Psoas muscle (tissue), 8 donors: ENCODE data around the gene ZNF26. TPM values are rescaled to one million over a fixed set of nuclear protein-coding genes. Genes with fewer than 3 reads are reported as not detected.

Source experiments
- ATAC-seq, 4 donors: fragments of 200-7000 bp; cut with Tn5 transposase; one replicate each; pipeline ENCODE4 v1.9.1; 2020; ENCODE audit warnings: moderate library complexity in 3 of 4, mild to moderate bottlenecking in 2 of 4
- DNase-seq, 2 donors: peaks; one replicate each; pipeline ENCODE4 v3.0.0-alpha.2; 2020
- H3K27ac ChIP-seq: fragments of 200-600 bp; one replicate; pipeline ENCODE4 v1.8.0; 2022
- H3K27me3 ChIP-seq, 3 donors: fragments of 200-600 bp in 1 of 3; one replicate each; pipeline versions ENCODE4 v1.6.1 to v1.8.0; 2013 to 2022; ENCODE audit warnings: low read length in 2 of 3, mild to moderate bottlenecking in 2 of 3, moderate library complexity in 1 of 3; ENCODE audit not compliant: insufficient read depth in 3 of 3
- H3K36me3 ChIP-seq, 2 donors: fragments of 200-600 bp in 1 of 2; one replicate each; pipeline versions ENCODE4 v1.6.1 to v1.8.0; 2013 to 2022; ENCODE audit warnings: low read depth in 1 of 2, mild to moderate bottlenecking in 1 of 2, moderate library complexity in 1 of 2; ENCODE audit not compliant: insufficient read depth in 1 of 2
- H3K4me1 ChIP-seq: fragments of 200-600 bp; one replicate; pipeline ENCODE4 v1.8.0; 2022
- H3K4me3 ChIP-seq: fragments of 200-600 bp; one replicate; pipeline ENCODE4 v1.8.0; 2022; ENCODE audit warnings: mild to moderate bottlenecking
- H3K9me3 ChIP-seq: fragments of 200-600 bp; one replicate; pipeline ENCODE4 v1.8.0; 2022
- WGBS, 3 donors: extraction: QIAGEN DNeasy Blood & Tissue Kit; methylation state at CpG; one replicate each; pipeline versions ENCODE4 v1.1.6 to v1.1.7; 2013; 5-methylcytosine and 5-hydroxymethylcytosine counted together
- intact Hi-C, 2 donors: fragments of 100-400 bp; cut with DNase I; formaldehyde crosslinking; loops; one replicate each; pipeline versions ENCODE4 v1.11.0 to v1.14.2; 2022
- polyA plus RNA-seq, 3 donors: library from polyadenylated mRNA; stranded (reverse); fragments of 200-250 nt; gene quantifications; one replicate each; pipeline ENCODE4 v1.2.3, GENCODE V29; 2013
- total RNA-seq, 4 donors: library from RNA; stranded (reverse); fragmentation: NEBNext Ultra II Directional in 2 of 4; extraction: Animal tissue kit (Norgen Biotek cat#: 25700) in 2 of 4; gene quantifications; one replicate each; pipeline versions ENCODE4 v1.2.1 to v1.2.4, GENCODE V29; 2021 to 2023
- TF ChIP-seq, protein P1 (sequence below): fragments of 200-600 bp; IDR thresholded peaks from one replicate; pipeline ENCODE4 v1.8.0; 2022; ENCODE audit warnings: antibody characterized with exemption
- donor health status: healthy with polysubstance abuse.
- donor health status: DM: no; HTN: no; CAD: no; lungs with moderate emphysema.
- donor health status: Bipolar disorder and iron deficiency.
- donor health status: healthy.
- donor health status: DM: yes; HTN: yes; CAD: no.
- donor health status: DM: no; HTN: no; CAD: no.
- donor health status: DM: no; HTN: no; CAD: no.
- donor health status: DM: yes; HTN: yes; CAD: no.

Gene ZNF26
- total and polyA plus RNA-seq, 7 donors: 1.4 to 4.0 (median 3.1) TPM

DNA sequence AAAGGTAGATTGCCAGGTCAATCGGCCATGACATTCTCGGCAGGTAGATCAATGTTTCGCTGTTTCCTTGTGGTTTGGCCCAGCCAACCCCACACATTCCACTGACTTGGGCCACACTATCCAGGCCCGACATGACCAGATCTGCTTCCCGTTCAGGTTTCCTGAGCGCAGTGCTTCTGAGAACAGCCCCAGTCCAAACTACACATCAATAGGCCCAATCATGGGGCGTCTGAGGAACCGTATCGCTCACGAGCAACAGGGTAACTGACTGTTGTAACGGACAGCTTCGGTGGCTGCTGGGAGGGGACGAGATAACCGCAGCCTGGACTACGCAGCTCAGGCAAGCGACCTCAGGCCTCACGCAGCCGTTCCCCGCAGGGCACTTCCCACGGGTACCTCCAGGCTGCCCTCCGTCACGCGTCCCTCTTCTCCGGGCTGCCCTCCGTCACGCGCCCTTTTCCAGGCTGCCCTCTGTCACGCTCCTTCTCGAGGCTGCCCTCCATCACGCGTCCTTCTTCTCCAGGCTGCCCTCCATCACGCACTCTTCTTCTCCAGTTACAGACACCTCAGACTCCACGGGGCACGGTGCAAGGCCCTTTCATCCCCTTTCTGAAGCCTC is 44.7 kb upstream of the ZNF26 start:
- intact Hi-C loops: no loop called here
- H3K27ac ChIP-seq: no peak overlapping the region
- no peaks in the 10 kb centered on the region for H3K27me3 ChIP-seq
- no peaks in the 10 kb centered on the region for H3K4me1 ChIP-seq
- no peak overlapping the region for H3K4me3 ChIP-seq
- H3K36me3 ChIP-seq: peaks cover 34 to 66% of the 10 kb centered on the region in 2 donors
- WGBS, 3 donors: 95 to 98% (median 97%) methylated on average over 34 of the region's 34 CpGs
- ATAC-seq (no peak), DNase-seq (no peak)
- H3K9me3 ChIP-seq: peaks cover 69% of the 10 kb centered on the region
- TF ChIP-seq, protein P1, sequence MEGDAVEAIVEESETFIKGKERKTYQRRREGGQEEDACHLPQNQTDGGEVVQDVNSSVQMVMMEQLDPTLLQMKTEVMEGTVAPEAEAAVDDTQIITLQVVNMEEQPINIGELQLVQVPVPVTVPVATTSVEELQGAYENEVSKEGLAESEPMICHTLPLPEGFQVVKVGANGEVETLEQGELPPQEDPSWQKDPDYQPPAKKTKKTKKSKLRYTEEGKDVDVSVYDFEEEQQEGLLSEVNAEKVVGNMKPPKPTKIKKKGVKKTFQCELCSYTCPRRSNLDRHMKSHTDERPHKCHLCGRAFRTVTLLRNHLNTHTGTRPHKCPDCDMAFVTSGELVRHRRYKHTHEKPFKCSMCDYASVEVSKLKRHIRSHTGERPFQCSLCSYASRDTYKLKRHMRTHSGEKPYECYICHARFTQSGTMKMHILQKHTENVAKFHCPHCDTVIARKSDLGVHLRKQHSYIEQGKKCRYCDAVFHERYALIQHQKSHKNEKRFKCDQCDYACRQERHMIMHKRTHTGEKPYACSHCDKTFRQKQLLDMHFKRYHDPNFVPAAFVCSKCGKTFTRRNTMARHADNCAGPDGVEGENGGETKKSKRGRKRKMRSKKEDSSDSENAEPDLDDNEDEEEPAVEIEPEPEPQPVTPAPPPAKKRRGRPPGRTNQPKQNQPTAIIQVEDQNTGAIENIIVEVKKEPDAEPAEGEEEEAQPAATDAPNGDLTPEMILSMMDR: no peak

- intact Hi-C loops: no loop called here
Observed at GRCh38 chr12:132942611-132943010, 43.6 kb upstream of the ZNF26 start.

DNA sequence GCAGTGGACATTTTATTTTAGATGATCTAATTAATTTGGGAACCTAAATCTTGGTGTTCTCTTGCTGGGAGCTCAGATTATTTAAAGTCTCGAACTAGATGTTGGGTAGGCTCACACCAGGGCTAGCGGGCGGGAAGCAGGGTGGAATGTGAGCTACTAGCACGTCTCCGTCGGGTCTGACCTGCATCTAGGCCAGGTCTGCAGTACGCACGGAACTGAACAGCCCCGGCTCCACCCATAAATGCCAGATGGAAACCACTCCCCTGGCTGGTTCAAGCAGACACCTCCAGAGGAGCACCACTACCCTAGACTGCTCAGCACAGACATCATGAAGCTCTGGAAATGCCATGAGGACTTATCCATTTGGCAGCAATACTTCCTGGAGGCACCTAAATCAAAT is 40.4 kb upstream of the ZNF26 start:
- DNase-seq (no peak), ATAC-seq (no peak)
- intact Hi-C loops: no loop called here
- WGBS, 3 donors: 96 to 98% (median 97%) methylated on average over 9 of the region's 9 CpGs
- H3K27me3 ChIP-seq: no peaks in the 10 kb centered on the region
- TF ChIP-seq, protein P1: no peak
- H3K36me3 ChIP-seq: peaks cover 29 to 61% of the 10 kb centered on the region in 2 donors
- H3K27ac ChIP-seq: no peak overlapping the region
- peaks cover 90% of the 10 kb centered on the region for H3K9me3 ChIP-seq
- H3K4me1 ChIP-seq: no peaks in the 10 kb centered on the region
- H3K4me3 ChIP-seq: no peak overlapping the region

More at GRCh38 chr12:132942611-132943010, 43.6 kb upstream of the ZNF26 start:
- 97 to 98% (median 98%) methylated on average over 13 of the region's 13 CpGs for WGBS, 3 donors
- Histone ChIP-seq H3K4me1 (no peaks in the 10 kb centered on the region), H3K36me3 (peaks cover 34 to 71% of the 10 kb centered on the region in 2 donors), H3K9me3 (peaks cover 71% of the 10 kb centered on the region), H3K4me3 (no peak overlapping the region), H3K27me3 (no peaks in the 10 kb centered on the region), H3K27ac (no peak overlapping the region)
- ATAC-seq (no peak), DNase-seq (no peak)
- TF ChIP-seq, protein P1: no peak

GRCh38 chr12:132946246-132946820 is 39.8 kb upstream of the ZNF26 start:
- DNase-seq (no peak), ATAC-seq (no peak)
- H3K27me3 ChIP-seq: no peaks in the 10 kb centered on the region
- intact Hi-C loops: no loop called here
- TF ChIP-seq, protein P1: no peak
- 91 to 98% (median 92%) methylated on average over 8 of the region's 8 CpGs for WGBS, 3 donors
- H3K9me3 ChIP-seq: peaks cover 89% of the 10 kb centered on the region
- H3K4me1 ChIP-seq: no peaks in the 10 kb centered on the region
- no peak overlapping the region for H3K4me3 ChIP-seq
- H3K36me3 ChIP-seq: peaks cover 26 to 55% of the 10 kb centered on the region in 2 donors
- H3K27ac ChIP-seq: no peak overlapping the region
